Stimulated activated CD4-positive, alpha-beta T cell treated with anti-CD3 and anti-CD28 coated beads, Interleukin-4, amount 100 ng/mL, for 48 hours (primary cell): ENCODE results near the gene PPTC7.
"Not testable (repeated sequence)": the region's sequence is repeated elsewhere in the genome, so short reads cannot be mapped to it uniquely, and the experiment has no call there.

Experiments used
- DNase-seq, 2 donors: peaks; one replicate each; pipeline ENCODE4 v3.0.0-alpha.2; 2020; ENCODE audit warnings: low read depth in 2 of 2

Gene PPTC7

DNA sequence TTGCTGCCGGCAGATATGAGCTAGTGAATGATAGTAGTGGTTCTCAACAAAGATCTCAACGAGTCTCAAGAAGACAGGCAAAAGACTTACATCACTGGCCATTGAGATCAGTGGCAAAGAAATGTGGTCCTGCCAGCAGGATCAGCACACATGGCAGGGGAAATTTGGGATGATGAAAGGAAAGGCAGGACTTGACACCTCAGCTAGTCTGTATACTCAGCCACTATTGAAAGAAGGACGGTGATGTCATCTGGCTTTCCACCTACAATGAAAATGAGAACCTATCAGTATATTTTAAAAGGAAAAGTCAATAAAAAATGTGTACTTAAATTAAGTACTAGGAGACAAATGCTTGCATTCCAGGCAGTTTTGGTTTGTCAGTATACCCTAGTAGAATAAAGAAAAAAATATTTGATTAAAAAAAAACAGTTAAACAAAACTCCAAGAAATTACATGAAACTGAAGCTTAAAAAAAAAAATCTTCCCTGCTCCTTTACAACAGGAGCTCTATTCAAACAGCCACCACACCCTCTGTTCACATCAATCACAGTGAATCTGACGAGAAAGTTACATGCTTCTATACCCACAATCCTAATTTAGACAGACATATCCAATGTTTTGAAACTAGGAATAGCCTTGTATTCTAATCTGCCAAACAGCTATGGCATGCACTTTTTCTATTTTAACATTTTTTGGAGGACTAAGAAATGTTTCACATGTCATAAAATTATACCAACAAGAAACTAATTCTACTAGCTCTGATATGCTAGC, 46.1 kb downstream of the PPTC7 start:
- DNase-seq, result no peak

DNA sequence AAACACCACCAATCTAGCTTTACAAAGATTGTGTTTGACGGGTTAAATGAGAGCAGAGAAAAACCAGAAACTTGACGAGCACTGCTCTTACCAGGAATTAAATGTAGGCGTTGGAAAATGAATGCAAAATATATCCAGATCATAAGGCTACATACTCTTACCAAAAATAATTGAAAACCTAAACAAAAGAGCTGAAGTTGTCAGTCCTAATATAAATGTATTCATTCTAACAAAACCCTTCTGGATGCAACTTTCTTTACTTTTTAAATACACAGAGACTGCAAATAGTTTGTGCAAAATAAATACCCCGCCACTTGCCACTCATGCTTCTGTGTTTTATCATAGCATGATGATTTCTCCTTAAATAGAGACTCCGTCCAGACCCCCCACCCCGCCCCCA, 48.3 kb downstream of the PPTC7 start:
- DNase-seq, result no peak

DNA sequence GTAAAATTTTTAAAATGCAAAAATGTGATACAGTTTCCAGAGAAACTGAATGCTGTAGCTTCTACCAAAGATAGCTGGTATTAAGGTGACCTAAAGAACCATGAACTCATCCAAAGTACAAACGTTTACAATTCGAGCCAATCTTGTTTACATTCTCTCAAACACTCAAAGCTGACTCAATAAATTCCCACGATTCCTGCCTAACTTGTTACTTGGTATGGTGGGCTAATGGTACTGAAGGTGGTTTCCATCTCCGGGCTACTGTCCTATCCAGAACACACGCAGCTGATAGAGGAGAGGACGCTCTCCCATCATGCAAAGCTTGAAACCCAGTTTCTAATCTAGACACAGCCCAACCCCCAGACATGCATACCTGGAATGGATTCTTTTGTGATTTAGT, 49.5 kb downstream of the PPTC7 start:
- no peak for DNase-seq

DNA sequence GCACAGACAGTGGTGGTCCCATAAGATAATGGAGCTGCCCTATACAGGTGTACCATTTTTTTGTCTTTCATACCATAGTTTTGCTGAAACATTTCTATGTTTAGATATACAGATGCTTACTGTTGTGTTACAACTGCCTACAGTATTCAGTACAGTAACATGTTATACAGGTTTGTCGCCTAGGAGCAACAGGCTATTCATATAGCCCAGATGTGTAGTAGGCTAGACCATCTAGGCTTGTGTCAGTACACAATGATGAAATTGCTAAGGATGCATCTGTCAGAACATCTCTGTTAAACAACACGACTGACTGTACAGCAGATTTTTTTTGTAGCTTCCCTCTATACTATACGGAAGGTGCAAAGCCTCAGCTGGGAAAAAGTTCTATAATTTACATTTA, 50.5 kb downstream of the PPTC7 start:
- DNase-seq, result no peak

DNA sequence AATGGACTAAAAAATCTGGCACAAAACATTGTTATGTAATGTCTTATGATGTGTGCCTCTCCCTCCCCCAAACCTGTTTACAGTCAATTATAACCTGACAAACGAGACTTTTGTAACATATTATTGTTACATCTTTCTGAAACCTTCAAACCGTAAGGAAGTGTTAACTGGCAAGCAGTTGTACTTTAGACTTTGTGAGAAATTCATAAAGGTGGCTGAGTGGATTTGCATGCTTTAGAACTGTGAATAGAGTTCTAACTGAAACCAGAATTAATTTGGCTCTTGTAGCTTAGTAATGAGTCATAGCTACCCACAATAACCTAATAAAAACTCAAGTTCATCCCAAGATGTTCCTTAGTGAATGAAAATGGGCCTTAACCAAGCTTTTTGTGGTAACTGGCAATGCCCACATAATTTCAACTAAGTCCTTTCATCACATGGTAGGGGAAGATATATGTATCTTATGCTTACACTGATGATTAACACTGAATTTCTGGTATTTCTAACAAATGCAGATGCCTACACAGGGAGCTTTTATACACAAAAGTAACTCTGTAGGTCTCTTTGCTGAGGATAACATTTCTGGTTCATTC, 51.3 kb downstream of the PPTC7 start:
- no peak for DNase-seq

DNA sequence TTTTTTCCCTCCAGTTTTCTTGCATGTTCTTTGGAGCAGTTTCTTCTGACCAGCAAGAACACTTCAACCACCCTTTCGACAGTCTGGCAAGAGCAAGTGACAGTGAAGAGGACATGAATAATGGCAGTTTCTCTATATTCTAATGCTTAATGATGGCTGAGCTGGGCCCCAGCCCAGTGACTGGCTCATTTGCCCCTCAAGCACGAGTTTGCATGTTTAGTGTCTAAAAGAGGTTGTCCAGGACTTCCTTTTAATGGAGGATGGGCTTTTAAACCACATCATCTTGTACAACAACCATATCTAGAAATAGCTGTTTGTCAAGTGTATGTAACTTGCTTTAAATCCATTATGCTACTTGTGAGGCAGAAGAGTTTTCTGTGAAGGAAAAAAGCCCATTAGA, 52.6 kb downstream of the PPTC7 start:
- no peak for DNase-seq

DNA sequence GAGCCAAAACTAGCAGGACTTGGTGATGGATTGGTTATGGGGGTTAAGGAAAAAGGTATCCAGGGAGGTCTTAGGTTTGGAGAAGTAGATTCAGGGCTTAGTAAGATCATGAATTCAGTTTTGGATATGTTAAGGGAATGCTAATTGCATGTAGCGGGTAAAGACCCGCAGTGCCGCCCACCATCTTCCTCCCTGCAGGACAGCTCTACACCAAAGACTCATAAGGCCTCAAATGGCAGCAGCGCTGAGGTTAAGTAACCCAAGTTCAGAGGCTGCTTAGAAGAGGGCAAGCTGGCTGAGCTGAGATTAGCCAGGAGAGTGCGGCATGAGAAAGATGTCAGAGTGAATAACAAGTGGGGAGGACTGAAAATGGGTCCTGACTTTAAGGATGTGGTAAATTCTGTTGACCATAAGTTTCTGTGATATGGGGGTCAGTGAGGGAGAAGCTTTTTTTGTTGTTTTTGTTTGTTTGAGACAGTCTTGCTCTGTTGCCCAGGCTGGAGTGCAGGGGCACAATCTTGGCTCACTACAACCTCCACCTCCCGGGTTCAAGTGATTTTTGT, 54.8 kb downstream of the PPTC7 start:
- DNase-seq, result no peak

DNA sequence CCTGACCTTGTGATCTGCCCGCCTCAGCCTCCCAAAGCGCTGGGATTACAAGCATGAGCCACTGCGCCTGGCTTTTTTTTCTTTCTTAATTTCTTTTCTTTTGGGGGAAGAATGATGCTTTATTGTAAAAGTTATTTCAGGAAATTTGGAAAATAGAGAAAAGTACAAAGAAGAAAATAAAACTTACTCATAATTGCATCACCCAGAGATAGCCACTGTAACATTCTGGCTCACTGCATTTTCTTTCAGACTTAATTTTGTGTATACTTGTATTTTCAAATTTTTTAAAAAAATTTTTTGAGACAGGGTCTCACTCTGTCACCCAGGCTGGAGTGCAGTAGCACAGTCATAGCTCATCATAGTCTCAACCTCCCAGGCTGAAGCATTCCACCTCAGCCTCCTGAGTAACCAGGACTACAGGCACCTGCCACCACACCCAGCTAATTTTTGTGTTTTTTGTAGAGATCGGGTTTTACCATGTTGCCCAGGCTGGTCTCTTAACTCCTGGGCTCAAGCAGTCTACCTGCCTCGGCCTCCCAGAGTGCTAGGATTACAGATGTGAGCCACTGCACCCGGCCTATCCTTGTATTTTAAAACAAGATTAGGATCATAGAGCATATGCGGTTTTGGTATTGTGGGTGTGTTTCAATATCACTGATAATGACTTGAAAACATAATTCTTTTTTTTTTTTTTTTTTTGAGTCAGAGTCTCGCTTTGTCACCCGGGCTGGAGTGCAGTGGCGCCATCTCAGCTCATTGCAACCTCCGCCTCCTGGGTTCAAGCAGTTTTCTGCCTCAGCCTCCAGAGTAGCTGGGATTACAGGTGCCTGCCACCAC, 62.0 kb downstream of the PPTC7 start:
- DNase-seq, result peak in 1 of 2 donors; percentile 18

DNA sequence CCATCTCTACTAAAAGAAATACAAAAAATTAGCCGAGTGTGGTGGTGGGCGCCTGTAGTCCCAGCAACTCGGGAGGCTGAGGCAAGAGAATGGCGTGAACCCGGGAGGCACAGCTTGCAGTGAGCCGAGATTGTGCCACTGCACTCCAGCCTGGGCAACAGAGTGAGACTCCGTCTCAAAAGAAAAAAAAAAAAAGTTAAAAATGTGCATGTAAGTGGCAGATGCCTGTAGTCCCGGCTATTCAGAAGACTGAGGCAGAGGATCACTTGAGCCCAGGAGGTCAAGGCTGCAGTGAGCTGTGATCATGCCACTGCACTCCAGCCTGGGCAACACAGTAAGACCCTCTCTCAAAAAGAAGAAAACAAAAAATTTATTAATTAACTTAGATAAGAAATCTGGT, 65.1 kb downstream of the PPTC7 start:
- DNase-seq, result not testable (repeated sequence)

DNA sequence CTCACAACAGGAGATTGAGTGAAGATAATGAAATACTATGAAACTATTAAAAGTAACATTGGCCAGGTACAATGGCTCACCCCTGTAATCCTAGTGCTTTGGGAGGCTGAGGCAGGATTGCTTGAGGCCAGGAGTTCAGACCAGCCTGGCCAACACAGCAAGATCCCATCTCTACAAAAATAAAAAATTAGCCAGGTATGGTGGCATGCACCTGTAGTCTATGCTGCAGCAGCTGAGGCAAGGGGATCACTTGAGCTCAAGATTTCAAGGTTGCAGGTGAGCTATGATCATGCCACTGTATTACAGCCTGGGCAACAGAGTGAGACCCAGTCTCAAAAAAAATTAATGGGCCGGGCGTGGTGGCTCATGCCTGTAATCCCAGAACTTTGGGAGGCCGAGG, 66.1 kb downstream of the PPTC7 start:
- DNase-seq, result no peak

DNA sequence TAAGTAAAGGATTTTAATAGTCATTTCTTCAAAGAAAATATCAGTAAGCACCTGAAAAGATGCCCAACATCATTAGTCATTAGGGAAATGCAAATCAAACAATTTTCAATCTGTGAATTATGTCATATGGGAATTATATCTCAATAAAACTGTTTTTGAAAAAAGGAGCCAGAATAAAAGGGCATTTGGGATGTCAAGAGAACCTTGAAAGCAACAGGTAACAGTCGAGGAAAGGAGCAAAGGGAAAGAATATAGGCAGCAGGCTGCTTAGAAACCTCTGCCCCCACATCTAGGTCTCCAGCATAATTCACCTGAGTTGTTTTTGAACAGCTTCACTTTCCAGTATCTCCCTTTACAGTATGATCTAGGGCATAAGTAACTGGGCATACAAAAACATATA, 68.8 kb downstream of the PPTC7 start:
- no peak for DNase-seq

DNA sequence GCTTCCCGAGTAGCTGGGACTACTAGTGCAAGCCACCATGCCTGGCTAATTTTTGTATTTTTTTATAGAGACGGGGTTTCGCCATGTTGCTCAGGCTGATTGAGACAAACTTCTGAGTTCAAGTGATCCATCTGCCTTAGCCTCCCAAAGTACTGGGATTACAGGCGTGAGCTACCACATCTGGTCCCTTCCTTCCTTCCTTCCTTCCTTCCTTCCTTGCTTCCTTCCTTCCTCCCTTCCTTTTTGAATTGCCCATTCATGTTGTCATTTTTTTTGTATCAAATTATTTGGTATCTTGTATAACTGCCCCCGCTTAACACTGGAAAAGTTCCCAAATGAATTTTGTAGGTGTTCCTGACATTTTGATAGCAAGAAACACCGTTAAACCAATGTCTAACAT, 69.3 kb downstream of the PPTC7 start:
- no peak for DNase-seq

DNA sequence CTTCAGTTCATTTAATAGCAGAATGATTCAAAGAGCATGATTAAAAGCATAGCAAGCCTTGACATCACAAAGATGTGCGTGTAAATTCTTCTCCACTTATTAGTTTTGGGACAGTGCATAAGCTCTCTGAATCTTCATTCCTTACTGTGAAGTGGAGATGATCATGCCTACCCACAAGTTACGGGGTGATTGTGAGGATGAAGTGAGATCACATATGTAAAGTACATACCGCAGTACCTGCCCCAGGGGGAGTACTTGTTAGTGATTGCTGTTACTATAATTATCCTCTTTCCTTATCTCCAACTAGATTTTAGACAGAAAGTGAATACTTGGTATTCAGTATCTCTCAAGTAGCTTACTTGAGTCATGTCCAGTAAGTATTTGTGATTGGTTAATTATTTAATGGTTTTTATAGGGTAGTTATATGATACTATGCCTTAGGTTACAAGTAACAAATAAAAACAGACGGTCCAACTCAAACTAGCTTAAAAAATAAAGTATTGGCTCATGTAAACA, 75.0 kb downstream of the PPTC7 start:
- no peak for DNase-seq

DNA sequence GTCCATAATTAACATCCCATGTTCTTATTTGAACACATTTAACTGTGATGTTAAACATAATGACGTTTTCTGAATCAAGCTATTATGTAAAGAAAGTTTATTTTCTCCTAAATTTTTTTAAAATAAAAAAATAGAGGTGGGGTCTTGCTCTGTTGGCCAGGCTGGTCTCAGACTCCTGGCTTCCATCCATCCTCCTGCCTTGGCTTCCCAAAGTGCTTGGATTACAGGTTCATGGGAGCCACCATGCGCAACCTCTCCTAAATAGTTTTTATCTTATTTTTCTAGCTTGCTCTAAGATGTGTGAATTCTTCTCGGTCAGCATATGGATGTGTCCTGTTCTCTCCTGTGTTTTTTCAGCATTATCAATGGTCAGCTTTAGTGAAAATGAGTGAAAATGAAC, 77.8 kb downstream of the PPTC7 start:
- DNase-seq, result no peak

DNA sequence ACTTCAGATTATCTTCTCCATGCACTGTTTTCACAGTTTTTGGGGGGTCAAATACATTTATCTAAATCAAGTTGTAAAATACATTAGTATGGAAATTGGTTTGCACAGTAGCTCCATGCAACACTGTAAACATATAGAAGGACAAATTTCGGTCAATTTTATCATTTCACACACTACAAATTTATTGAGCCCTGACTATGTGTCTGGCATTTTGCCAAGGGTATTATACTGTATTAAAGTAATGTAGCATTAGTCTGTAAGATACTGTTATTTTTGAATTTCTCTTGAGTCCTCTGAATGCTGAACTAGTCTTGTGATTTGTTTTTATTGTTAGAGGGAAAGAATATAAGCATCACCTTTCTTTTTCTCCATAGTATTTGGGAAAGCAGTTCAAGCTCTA, 79.7 kb downstream of the PPTC7 start:
- no peak for DNase-seq

DNA sequence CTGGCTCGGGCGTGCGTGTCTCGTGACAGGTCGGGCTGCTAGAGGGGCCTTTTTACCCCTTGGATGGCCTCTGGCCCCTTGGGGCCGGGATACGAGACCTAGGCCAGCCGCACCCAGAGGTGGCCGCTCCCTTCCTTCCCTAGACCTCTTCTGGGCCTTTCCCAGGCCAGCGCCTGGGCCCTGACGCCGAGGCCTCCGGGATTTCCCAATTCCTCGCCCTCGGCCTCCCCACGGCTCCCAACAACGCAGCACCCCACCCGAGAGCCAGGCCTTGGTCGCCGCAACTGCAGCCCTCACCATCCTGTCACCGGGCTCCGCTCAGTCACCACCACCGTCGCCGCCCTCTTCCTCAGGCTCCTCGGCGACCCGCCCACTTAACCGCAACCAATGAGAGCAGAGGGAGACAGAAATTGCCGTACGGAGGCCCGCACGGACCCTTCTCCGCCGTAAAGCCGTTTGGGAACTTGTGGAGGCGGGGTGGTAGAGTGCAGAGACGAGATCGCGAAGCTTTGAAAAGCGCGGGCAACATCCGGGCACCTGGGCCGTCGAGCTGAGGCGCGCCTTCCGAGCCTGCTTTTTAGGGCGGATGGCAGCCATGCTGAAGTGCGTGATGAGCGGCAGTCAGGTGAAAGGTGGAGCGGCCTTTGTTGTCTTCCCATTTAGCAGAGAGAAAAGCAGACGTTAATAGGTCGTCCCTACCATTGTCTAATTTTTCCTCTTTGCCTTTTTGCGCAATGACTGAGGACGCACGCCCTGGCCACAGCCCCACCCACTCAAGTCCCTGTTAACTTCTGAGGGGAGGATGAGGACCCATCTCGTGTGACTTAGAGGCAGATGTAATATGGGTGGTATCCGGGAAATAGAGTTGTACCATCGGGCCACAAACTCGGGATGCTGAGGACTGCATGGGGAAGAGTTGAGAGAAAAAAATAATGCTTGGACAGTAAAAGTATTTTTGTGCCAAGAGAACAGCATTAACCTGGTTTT, 81.1 kb downstream of the PPTC7 start, which contains the start of the genes RAD9B and VPS29:
Gene RAD9B (plus strand): TSS at position 580 of the 987 bp plus-strand sequence. CDS start 7 bp downstream, at position 587.
Gene VPS29 (minus strand): TSS at position 360 of the 987 bp plus-strand sequence. CDS start 60 bp downstream, at position 300.
- peak; percentile 96 to 98 for DNase-seq

DNA sequence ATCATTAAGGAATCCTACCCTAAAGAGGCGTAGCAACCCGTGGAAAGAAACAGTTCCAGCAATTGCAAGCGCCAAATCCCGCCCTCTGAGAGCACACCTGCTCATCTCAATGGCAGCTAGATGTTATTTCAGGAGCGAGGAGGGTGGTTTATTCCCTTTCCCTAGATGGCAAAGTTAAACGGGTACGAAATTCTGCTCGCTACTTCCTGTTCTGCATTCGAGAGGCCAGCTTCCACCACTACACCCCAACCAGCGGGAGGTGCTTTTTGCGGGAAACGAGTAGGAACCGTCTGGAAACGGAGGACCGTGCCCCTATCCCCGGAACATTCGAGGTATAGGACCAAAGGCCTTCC, 81.7 kb downstream of the PPTC7 start:
- peak in 1 of 2 donors; percentile 26 for DNase-seq

DNA sequence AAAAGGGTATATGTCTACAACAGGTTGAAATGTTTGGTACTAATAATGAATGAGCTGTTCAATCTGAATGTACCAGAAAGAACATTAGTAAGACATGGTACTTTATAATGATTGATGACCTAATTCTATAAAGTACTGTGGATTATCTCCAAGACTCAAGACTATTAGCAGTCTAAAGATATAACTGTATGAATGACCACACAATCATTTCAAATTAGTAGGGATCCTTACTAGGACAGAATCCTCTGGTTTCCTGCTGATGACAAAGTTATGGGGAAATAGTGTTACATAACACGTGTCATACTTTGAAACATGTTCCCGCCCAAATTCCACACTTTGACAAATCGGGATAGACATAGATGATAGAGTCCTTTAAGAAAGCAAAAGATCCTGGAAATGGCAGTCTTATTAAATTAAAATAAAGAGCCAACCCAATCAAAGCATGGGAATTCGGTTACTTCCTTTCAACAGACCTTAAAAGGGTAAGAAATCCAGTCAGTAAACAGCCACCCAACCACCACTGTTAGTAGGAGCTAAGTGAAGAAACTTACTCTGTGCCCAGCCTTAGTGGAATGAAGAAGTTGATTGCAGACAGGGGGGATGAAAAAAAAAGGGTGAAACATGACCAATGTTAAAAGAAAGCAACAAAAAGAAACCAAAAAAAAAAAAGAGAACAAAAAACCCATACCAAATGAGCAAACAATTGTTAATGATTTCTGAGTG, 84.0 kb downstream of the PPTC7 start:
- DNase-seq, result no peak
